ENCODE results near the gene EXD3.
"Not testable (repeated sequence)": the region's sequence is repeated elsewhere in the genome, so short reads cannot be mapped to it uniquely, and the experiment has no call there.

The EXD3 gene

GRCh38 chr9:137422604-137423513 lies at the start of gene EXD3, which contains the start of gene NOXA1:
Gene EXD3, minus strand, starts transcription at chr9:137423162. Its CDS starts 27,805 bp downstream, at chr9:137395357.
Gene NOXA1, plus strand, starts transcription at chr9:137423393. Its CDS starts 137 bp downstream, at chr9:137423530.
- peak; percentile 79 to 85 for DNase-seq

- peak; percentile 59 to 61 for DNase-seq
Measured at GRCh38 chr9:137470785-137471184, 47.8 kb upstream of the EXD3 start.

- no peak for DNase-seq
Measured at GRCh38 chr9:137467896-137468295, 44.9 kb upstream of the EXD3 start.

- DNase-seq = no peak
Measured at GRCh38 chr9:137467161-137467581, 44.2 kb upstream of the EXD3 start.

GRCh38 chr9:137466389-137467085 lies 43.6 kb upstream of the EXD3 start:
- DNase-seq = not testable (repeated sequence)

- DNase-seq = no peak
Measured at GRCh38 chr9:137465720-137466388, 42.9 kb upstream of the EXD3 start.

GRCh38 chr9:137465000-137465719 lies 42.2 kb upstream of the EXD3 start:
- no peak for DNase-seq

- no peak for DNase-seq
Measured at GRCh38 chr9:137464291-137464999, 41.5 kb upstream of the EXD3 start.

GRCh38 chr9:137463931-137464290 lies 40.9 kb upstream of the EXD3 start:
- no peak for DNase-seq

- no peak for DNase-seq
Measured at GRCh38 chr9:137462986-137463930, 40.3 kb upstream of the EXD3 start.

- DNase-seq = no peak
Measured at GRCh38 chr9:137462396-137462985, 39.5 kb upstream of the EXD3 start.

- DNase-seq = peak; percentile 22 to 33
Measured at GRCh38 chr9:137461663-137462395, 38.9 kb upstream of the EXD3 start.

- DNase-seq = no peak
Measured at GRCh38 chr9:137461316-137461662, 38.3 kb upstream of the EXD3 start.

GRCh38 chr9:137460363-137461315 lies 37.7 kb upstream of the EXD3 start:
- no peak for DNase-seq

- DNase-seq = no peak
Measured at GRCh38 chr9:137459601-137460362, 36.8 kb upstream of the EXD3 start.

GRCh38 chr9:137459152-137459600 lies 36.2 kb upstream of the EXD3 start, which contains the start of gene NSMF:
Gene NSMF, minus strand, starts transcription at chr9:137459334. Its CDS starts 232 bp downstream, at chr9:137459102.
- DNase-seq = peak; percentile 55 to 74

All from Kasumi-1 (cell line).